SH-SY5Y (cell line): ENCODE results near the gene DLG2.

Experiments
- GATA2 ChIP-seq: IDR thresholded peaks from 2 replicates; pipeline ENCODE4 v1.6.1; 2011; ENCODE audit warnings: mild to moderate bottlenecking, low read depth, low read length
- GATA3 ChIP-seq: IDR thresholded peaks from 2 replicates; pipeline ENCODE4 v1.6.1; 2011; ENCODE audit warnings: low read depth, mild to moderate bottlenecking, low read length, moderate library complexity

- TF ChIP-seq GATA2 (no peak), GATA3 (no peak)
Measured at GRCh38 chr11:83922318-83922717, 1704.8 kb downstream of the DLG2 start.
